ENCODE data around the gene PRRX1.

The PRRX1 gene

DNA sequence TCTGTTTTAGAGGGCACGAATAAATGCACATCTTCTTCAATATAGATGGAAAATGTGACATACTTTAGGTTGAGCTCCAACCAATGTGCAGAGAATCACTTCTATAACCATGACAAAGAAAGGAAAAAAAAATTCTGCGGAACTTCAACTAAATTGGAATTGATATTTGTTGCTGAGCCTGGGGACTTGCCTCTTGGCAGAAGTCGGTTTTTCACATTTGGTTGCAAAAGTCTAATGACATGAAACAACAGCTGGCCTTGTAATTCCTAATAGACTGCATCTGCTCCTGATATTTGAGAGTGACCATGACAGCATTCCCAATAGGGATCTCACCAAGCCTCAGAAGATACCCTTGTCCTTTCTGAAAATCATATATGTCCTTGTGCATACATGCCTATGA lies 112.8 kb downstream of the PRRX1 start:
- no peak for DNase-seq
